ENCODE results near the gene RAC3.

The RAC3 gene

GRCh38 chr17:82082456-82082855, 51.0 kb downstream of the RAC3 start:
- DNase-seq (ENCODE audit: extremely low spot score, insufficient read length, low read depth) (no peak), FAIRE-seq (no peak)

GRCh38 chr17:82083009-82083408, 51.5 kb downstream of the RAC3 start:
- FAIRE-seq (no peak), DNase-seq (ENCODE audit: extremely low spot score, insufficient read length, low read depth) (no peak)
